KOPT-K1 (cell line): ENCODE measurements around the gene TNFSF15.
"Not testable (repeated sequence)": the region's sequence is repeated elsewhere in the genome, so short reads cannot be mapped to it uniquely, and the experiment has no call there.

Experiments
- H3K27ac ChIP-seq: fragments of 200-600 bp; sonication (generic); 2 replicates; pipeline ENCODE4 v1.5.1; 2016; ENCODE audit warnings: antibody characterized with exemption, mild to moderate bottlenecking, low read depth, low read length; ENCODE audit not compliant: poor library complexity, severe bottlenecking
- H3K36me3 ChIP-seq: fragments of 200-600 bp; sonication (generic); 2 replicates; pipeline ENCODE4 v1.5.1; 2017; ENCODE audit warnings: antibody characterized with exemption, mild to moderate bottlenecking, low read length, moderate library complexity; ENCODE audit not compliant: insufficient read depth
- H3K9me3 ChIP-seq: fragments of 200-600 bp; sonication (generic); 2 replicates; pipeline ENCODE4 v1.5.1; 2017; ENCODE audit warnings: antibody characterized with exemption, low read length, mild to moderate bottlenecking; ENCODE audit not compliant: insufficient read depth, poor library complexity, severe bottlenecking

Gene TNFSF15

DNA sequence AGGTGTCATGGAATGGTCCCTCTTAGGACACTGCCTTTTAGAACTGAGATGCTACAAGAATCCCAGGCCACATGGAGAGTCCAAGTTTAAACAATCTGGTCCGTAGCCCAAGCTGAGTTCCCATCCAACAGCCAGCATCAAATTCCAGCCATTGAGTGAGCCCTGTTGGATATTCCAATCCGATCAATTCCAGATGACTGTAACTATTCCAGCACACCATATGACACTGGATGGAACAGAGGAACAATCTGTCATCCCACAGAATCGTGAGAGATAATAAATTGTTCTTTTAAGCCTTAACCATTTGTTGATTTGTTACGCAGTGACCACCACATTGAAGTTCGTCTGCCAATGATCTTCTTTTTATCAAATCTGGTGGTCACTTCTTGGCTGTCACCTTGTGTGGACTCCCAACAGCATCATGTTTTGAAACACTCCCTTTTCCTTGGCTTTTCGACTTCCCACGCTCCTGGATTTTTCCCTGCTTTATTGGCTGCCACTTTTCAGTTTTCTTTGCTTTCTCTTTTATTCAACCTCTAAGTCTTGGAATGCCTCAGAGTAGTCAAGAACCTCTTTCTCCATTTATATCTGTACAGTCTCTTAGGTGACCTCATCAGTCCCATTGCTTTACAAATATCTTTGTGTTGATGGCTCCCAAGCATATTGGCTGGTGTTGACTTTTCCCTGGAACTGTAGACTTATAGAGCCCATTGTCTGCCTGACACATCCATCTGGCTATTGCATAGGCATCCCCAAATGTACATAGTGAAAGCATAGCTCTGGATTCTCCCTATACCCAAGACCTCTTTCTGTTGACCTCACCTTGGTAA, 46.1 kb downstream of the TNFSF15 start:
- Histone ChIP-seq H3K27ac (no peak overlapping the region), H3K36me3 (no peaks in the 10 kb centered on the region), H3K9me3 (no peaks in the 10 kb centered on the region)

GRCh38 chr9:114757984-114758383, 47.9 kb downstream of the TNFSF15 start:
- Histone ChIP-seq H3K27ac (no peak overlapping the region), H3K9me3 (no peaks in the 10 kb centered on the region), H3K36me3 (no peaks in the 10 kb centered on the region)

DNA sequence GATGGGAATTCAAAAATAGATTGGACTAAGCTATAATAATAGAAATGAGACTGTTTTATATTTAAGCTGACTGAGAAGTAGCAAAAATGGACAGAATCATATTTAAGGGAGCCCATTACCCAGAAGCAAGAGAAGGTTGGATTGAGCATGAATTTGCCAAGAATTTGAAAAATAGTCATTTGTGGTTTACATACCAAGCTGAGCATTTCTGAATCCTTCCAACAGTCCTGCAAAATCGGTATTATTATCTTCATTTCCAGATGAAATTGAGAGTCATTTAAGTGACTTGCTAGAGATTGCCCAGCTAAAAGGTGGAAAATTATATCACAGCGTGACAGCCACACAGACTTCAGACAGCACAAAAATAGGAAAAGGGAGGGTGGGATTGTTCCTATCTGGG, 48.4 kb downstream of the TNFSF15 start:
- H3K27ac ChIP-seq: no peak overlapping the region
- no peaks in the 10 kb centered on the region for H3K9me3 ChIP-seq
- no peaks in the 10 kb centered on the region for H3K36me3 ChIP-seq

DNA sequence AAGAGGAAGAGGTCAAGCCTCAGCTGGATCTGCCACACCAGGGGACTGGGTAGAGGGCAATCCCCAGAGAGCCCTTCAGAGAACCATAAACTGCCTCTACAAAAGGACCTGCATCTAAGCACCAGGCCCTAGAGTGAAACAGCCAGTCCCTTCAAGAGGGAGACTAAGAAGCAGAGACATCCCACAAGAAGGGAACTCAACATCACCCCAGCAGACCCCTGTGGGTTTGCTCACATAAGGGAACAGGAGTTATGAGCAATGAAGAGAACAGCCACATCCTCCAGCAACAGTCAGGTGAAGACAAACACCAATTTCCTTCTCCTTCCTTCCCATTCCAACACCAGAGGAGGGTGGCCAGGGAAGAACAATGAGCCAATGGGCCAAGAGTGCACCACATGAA, 48.9 kb downstream of the TNFSF15 start:
- Histone ChIP-seq H3K36me3 (no peaks in the 10 kb centered on the region), H3K27ac (no peak overlapping the region), H3K9me3 (no peaks in the 10 kb centered on the region)

- Histone ChIP-seq H3K27ac (no peak overlapping the region), H3K36me3 (no peaks in the 10 kb centered on the region)
These were observed 51.3 kb downstream of the TNFSF15 start for GRCh38 chr9:114754581-114754980.

GRCh38 chr9:114746591-114747346, 59.1 kb downstream of the TNFSF15 start:
- Histone ChIP-seq H3K36me3 (no peaks in the 10 kb centered on the region), H3K27ac (no peak overlapping the region), H3K9me3 (no peaks in the 10 kb centered on the region)

More at GRCh38 chr9:114754581-114754980, 51.3 kb downstream of the TNFSF15 start:
- H3K9me3 ChIP-seq: no peaks in the 10 kb centered on the region

DNA sequence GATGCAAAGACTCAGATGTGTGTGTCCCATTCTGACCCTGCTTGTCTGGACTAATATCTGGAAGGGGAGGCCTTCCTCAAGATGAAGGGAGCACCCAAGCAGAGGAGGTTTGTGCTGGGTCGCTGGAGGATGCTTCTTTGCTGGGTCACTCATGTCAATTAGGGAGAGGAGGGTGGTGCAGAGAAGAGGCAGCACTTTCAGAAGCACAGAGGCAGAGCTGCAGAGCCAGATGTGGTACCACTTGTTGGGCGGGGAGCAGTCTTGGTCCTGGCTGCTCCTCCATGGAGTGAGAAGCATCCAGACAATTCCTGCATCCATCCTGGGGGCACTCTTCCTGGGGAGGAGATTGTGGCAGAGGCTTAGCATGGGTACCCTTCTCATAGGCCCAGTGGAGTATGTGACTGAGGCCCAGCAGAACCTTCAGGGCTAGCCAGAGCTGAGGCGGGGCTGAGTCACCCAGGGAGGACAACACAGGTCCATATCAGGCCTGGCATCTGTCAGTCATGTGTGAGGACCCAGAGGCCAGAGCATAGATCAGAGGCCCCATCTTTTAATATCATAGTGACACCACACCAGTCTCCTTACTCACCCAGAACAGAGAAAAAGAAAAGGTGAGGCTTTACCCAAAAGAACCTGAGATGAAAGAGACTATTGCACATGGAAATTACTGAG, 59.8 kb downstream of the TNFSF15 start:
- Histone ChIP-seq H3K36me3 (no peaks in the 10 kb centered on the region), H3K27ac (no peak overlapping the region), H3K9me3 (no peaks in the 10 kb centered on the region)

DNA sequence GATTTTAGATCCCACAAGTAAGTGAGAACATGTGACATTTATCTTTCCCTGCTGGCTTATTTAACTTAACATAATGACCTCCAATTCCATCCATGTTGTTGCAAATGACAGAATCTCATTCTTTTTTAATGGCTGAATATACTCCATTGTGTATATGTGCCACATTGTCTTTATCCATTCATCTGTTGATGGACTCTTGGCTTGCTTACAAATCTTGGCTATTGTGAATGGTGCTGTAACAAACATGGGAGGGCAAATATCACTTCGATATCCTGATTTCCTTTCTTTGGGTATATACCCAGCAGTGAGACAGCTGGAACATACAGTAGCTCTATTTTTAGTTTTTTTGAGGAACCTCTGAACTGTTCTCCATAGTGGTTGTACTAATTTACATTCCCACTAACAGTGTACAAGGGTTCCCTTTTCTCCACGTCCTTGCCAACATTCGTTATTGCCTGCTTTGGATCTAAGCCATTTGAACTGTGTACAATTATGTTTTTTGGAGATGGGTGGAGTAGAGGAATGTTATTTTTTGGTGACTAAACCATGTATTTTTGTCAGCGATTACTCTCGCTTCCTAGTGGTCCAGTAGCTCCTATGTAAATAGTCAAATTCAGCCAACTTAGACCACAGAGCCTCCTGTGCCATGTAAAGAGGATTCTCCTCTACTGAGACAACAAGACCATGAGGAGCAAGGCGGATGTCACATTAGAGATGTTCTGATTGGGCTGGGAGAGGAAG, 60.6 kb downstream of the TNFSF15 start:
- no peaks in the 10 kb centered on the region for H3K36me3 ChIP-seq
- H3K27ac ChIP-seq: no peak overlapping the region
- no peaks in the 10 kb centered on the region for H3K9me3 ChIP-seq

- Histone ChIP-seq H3K9me3 (no peaks in the 10 kb centered on the region), H3K36me3 (no peaks in the 10 kb centered on the region), H3K27ac (no peak overlapping the region)
These were observed 62.4 kb downstream of the TNFSF15 start for GRCh38 chr9:114743446-114743845.

DNA sequence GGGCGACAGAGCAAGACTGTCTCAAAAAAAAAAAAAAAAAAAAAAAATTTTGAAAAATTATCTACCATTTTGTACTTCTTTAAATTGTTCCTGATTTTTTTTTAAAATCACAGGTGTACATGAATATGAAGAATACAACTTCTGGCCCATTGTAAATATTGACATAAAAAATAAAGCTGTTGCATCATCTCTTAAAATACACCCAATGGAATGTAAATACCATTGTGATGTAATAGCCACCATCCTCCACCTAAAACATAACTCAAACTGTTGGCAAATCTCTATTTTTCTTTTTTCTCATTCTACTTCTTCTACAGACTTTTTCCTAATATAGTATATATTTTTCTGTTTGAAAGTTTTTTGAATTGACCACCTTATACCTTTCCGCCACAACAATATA, 62.9 kb downstream of the TNFSF15 start:
- Histone ChIP-seq H3K27ac (no peak overlapping the region), H3K36me3 (no peaks in the 10 kb centered on the region), H3K9me3 (no peaks in the 10 kb centered on the region)

DNA sequence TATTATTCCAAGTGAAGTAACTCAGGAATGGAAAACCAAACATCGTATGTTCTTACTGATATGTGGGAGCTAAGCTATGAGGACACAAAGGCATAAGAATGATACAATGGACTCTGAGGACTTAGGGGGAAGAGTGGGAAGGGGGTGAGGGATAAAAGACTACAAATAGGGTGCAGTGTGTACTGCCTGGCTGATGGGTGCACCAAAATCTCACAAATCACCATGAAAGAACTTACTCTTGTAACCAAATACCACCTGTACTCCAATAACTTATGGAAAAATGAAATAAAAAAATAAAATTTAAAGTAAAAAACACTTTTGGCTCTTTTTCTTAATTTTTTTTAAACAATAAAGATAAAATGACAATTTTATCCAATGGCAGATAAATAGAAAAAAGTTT, 64.3 kb downstream of the TNFSF15 start:
- not testable (repeated sequence) for H3K27ac ChIP-seq, H3K36me3 ChIP-seq, H3K9me3 ChIP-seq

- H3K27ac ChIP-seq: no peak overlapping the region
- no peaks in the 10 kb centered on the region for H3K36me3 ChIP-seq
- H3K9me3 ChIP-seq: no peaks in the 10 kb centered on the region
These were observed 67.1 kb downstream of the TNFSF15 start for GRCh38 chr9:114738581-114739316.

DNA sequence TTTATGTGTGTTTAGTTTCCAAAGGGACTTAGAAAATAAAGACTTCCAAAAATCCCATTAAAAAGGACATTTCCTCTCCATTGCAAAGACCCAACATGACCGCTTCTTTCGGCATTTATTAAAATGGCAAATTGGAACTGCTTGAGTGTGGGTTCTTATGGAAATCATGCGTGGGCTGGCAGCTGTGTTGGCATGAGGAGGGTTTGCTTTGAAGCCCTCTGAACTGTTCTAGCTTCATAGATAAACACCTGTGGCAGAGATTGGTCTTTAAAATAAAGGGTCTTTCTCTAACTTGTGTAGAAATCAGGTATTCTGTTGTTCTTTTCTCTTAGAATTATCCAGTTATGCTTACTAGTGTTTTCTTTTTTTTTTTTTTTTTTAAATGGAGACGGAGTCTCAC, 68.0 kb downstream of the TNFSF15 start:
- H3K36me3 ChIP-seq: no peaks in the 10 kb centered on the region
- no peak overlapping the region for H3K27ac ChIP-seq
- H3K9me3 ChIP-seq: no peaks in the 10 kb centered on the region

GRCh38 chr9:114737118-114737517, 68.7 kb downstream of the TNFSF15 start:
- H3K27ac ChIP-seq: no peak overlapping the region
- no peaks in the 10 kb centered on the region for H3K36me3 ChIP-seq
- no peaks in the 10 kb centered on the region for H3K9me3 ChIP-seq
